ENCODE results near the gene PHF3. TPM values are rescaled to one million over a fixed set of nuclear protein-coding genes. Genes with fewer than 3 reads are reported as not detected.

The PHF3 gene
- total and polyA plus RNA-seq, 7 donors: 9.7 to 80.5 (median 59.6) TPM

DNA sequence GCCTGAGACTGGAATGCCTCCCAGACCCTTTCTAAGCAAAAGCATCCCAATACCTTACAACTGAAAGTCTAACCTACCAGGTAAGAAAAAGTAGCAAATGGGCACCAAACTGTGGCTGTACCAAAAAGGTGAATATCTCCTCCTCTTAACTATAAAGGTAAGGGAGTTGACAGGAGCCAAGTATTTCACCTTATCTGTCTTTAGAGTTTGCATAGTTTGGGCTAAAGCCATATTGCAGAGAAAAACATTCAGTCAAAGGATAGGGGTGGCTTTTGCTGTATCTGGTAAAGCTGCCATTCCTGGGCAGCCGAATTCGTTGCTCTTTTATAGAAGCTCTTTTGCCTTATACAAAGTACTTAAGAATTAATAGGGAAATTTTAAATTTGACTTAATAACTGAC lies 38.1 kb downstream of the PHF3 start:
- peaks cover 0 to 51% (median 28%) of the 10 kb centered on the region in 4 donors for H3K4me1 ChIP-seq
- no peak overlapping the region for H3K27ac ChIP-seq
- DNase-seq: no peak
- intact Hi-C loops (cut with DNase I): no loop called here
- no peak for TF ChIP-seq EP300 (IDR thresholded peaks at IDR 0.05)
- TF ChIP-seq, protein P1, sequence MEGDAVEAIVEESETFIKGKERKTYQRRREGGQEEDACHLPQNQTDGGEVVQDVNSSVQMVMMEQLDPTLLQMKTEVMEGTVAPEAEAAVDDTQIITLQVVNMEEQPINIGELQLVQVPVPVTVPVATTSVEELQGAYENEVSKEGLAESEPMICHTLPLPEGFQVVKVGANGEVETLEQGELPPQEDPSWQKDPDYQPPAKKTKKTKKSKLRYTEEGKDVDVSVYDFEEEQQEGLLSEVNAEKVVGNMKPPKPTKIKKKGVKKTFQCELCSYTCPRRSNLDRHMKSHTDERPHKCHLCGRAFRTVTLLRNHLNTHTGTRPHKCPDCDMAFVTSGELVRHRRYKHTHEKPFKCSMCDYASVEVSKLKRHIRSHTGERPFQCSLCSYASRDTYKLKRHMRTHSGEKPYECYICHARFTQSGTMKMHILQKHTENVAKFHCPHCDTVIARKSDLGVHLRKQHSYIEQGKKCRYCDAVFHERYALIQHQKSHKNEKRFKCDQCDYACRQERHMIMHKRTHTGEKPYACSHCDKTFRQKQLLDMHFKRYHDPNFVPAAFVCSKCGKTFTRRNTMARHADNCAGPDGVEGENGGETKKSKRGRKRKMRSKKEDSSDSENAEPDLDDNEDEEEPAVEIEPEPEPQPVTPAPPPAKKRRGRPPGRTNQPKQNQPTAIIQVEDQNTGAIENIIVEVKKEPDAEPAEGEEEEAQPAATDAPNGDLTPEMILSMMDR (IDR thresholded peaks at IDR 0.05): no peak
- TF ChIP-seq POLR2AphosphoS5 (IDR thresholded peaks at IDR 0.05): no peak
- no peak for TF ChIP-seq POLR2A (IDR thresholded peaks at IDR 0.05)
- 91 to 94% methylated on average over 2 of the region's 2 CpGs for WGBS, 2 donors
- H3K36me3 ChIP-seq: no peaks in the 10 kb centered on the region
- no peak overlapping the region for H3K4me3 ChIP-seq
- no peaks in the 10 kb centered on the region for H3K9me3 ChIP-seq
- H3K27me3 ChIP-seq: no peaks in the 10 kb centered on the region

DNA sequence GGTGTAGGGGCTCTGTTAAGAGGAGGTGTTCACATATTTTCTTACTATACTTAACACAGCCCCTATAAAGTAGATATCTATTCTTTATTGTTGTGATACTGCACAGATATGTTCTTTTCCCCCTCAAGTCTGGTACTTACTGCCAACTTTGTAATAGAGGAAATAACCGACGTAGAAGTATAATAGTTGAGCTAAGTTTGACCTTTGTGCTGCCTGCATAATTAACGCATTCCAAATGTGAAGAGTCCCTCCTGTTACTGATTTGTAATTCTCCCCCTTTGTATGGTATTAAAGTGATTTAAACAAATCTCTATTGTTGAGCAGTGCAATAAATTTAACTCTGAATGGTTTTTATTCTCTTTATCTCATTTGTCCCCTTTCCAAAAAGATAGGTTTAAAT lies 39.0 kb downstream of the PHF3 start:
- Histone ChIP-seq H3K27ac (no peak overlapping the region), H3K36me3 (no peaks in the 10 kb centered on the region), H3K27me3 (no peaks in the 10 kb centered on the region), H3K4me3 (no peak overlapping the region), H3K9me3 (no peaks in the 10 kb centered on the region), H3K4me1 (peaks cover 0 to 48% (median 30%) of the 10 kb centered on the region in 4 donors)
- TF ChIP-seq POLR2AphosphoS5 (IDR thresholded peaks at IDR 0.05): no peak
- no peak for TF ChIP-seq POLR2A (IDR thresholded peaks at IDR 0.05)
- TF ChIP-seq, protein P1 (IDR thresholded peaks at IDR 0.05): no peak
- no peak for TF ChIP-seq EP300 (IDR thresholded peaks at IDR 0.05)
- intact Hi-C loops (cut with DNase I): no loop called here
- 21 to 50% methylated on average over 3 of the region's 3 CpGs for WGBS, 2 donors
- DNase-seq: no peak

DNA sequence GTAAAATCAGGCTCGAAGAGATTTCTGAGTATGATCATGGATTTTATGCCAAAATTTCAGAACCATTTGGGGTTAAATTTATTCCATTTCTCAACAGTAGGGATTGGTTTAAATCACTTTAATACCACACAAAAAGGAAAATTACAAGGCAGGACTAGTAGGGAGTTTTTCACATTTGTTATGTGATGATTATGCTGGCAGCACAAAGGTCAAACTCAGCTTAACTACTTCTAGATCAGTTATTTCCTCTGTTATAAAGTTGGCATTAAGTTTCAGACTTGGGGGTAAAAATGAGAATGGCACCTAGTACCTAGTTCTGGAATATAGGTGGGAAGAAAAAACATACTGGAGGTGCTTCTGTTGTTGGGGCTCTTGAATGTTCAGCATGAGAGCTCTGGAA lies 39.5 kb downstream of the PHF3 start:
- Histone ChIP-seq H3K4me3 (no peak overlapping the region), H3K9me3 (no peaks in the 10 kb centered on the region), H3K27ac (no peak overlapping the region), H3K27me3 (no peaks in the 10 kb centered on the region), H3K4me1 (peaks cover 0 to 48% (median 29%) of the 10 kb centered on the region in 4 donors), H3K36me3 (peaks cover 0 to 3% (median 0%) of the 10 kb centered on the region in 4 donors)
- intact Hi-C loops (cut with DNase I): no loop called here
- TF ChIP-seq EP300 (IDR thresholded peaks at IDR 0.05): no peak
- TF ChIP-seq POLR2AphosphoS5 (IDR thresholded peaks at IDR 0.05): no peak
- TF ChIP-seq, protein P1 (IDR thresholded peaks at IDR 0.05): no peak
- no peak for DNase-seq
- 23 to 67% methylated on average over 1 of the region's 1 CpG for WGBS, 2 donors

GRCh38 chr6:63676412-63677114 lies 41.0 kb downstream of the PHF3 start:
- no peaks in the 10 kb centered on the region for H3K9me3 ChIP-seq

More at GRCh38 chr6:63676412-63677114, 41.0 kb downstream of the PHF3 start:
- Histone ChIP-seq H3K27me3 (no peaks in the 10 kb centered on the region), H3K36me3 (peaks cover 0 to 6% (median 0%) of the 10 kb centered on the region in 4 donors), H3K4me3 (no peak overlapping the region), H3K4me1 (peaks cover 0 to 42% (median 29%) of the 10 kb centered on the region in 4 donors), H3K27ac (no peak overlapping the region)
- intact Hi-C loops (cut with DNase I): no loop called here
- WGBS, 2 donors: 86 to 91% methylated on average over 3 of the region's 3 CpGs
- DNase-seq: no peak
- TF ChIP-seq EP300 (IDR thresholded peaks at IDR 0.05) (no peak), POLR2A (IDR thresholded peaks at IDR 0.05) (no peak), POLR2AphosphoS5 (IDR thresholded peaks at IDR 0.05) (no peak)
- TF ChIP-seq, protein P1 (IDR thresholded peaks at IDR 0.05): no peak
